ENCODE data around the gene ANO3. TPM values are rescaled to one million over a fixed set of nuclear protein-coding genes. Genes with fewer than 3 reads are reported as not detected.

ANO3 gene
- polyA plus RNA-seq, 3 donors: not detected

DNA sequence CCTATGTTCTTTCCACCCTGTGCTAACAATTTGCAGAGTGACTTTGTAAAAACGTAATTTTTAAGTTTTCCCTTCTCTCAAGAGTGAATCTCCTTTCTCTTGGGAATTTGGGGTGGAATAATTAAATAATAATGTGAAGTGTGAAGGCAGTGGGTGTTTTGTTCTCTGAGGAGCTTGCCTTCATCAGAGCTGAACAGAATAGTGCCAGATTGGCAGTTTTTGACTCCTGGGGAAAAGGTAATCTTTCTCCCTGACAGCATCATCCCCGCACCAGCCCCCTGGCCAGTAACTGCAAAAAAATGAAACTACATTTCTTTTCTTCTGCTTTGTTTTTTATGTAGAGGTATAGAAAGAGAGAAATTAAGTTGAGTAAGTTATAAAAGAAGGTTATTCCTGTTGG lies 180.3 kb downstream of the ANO3 start:
- Histone ChIP-seq H3K36me3 (replicated peaks in 1 of 2; ENCODE audit: control insufficient read depth in 1 of 2, insufficient read depth in 2 of 2, low read length in 2 of 2) (no peaks in the 10 kb centered on the region), H3K4me1 (ENCODE audit: control insufficient read depth in 1 of 2, insufficient read depth in 2 of 2, low read length in 2 of 2) (no peaks in the 10 kb centered on the region), H4K20me1 (ENCODE audit: insufficient read depth, low read length) (no peaks in the 10 kb centered on the region), H3K4me3 (replicated peaks in 1 of 3; ENCODE audit: low read depth in 2 of 3, low read length in 3 of 3) (no peak overlapping the region), H3K27ac (ENCODE audit: low read depth in 1 of 2, low read length in 2 of 2) (no peak overlapping the region), H2AFZ (ENCODE audit: insufficient read depth, low read depth, low read length, poor library complexity, severe bottlenecking) (no peak overlapping the region), H3K9me3 (replicated peaks in 1 of 2; ENCODE audit: control insufficient read depth in 1 of 2, insufficient read depth in 1 of 2, low read length in 2 of 2) (no peaks in the 10 kb centered on the region), H3K4me2 (replicated peaks; ENCODE audit: extremely low read depth, low read length, poor library complexity, severe bottlenecking) (no peak overlapping the region), H3K79me2 (ENCODE audit: insufficient read depth, low read length) (no peaks in the 10 kb centered on the region), H3K9ac (ENCODE audit: insufficient read depth, low read length, poor library complexity, severe bottlenecking) (no peak overlapping the region), H3K27me3 (ENCODE audit: control insufficient read depth in 2 of 2, insufficient read depth in 2 of 2, low read length in 2 of 2) (no peaks in the 10 kb centered on the region)
- no peaks in the 10 kb centered on the region for H3K27me3 Mint-ChIP-seq (ENCODE audit: low read depth in 3 of 3)
- H3K27ac Mint-ChIP-seq: no peak overlapping the region
- no peak overlapping the region for H3K4me3 Mint-ChIP-seq
- TF ChIP-seq, protein P1, sequence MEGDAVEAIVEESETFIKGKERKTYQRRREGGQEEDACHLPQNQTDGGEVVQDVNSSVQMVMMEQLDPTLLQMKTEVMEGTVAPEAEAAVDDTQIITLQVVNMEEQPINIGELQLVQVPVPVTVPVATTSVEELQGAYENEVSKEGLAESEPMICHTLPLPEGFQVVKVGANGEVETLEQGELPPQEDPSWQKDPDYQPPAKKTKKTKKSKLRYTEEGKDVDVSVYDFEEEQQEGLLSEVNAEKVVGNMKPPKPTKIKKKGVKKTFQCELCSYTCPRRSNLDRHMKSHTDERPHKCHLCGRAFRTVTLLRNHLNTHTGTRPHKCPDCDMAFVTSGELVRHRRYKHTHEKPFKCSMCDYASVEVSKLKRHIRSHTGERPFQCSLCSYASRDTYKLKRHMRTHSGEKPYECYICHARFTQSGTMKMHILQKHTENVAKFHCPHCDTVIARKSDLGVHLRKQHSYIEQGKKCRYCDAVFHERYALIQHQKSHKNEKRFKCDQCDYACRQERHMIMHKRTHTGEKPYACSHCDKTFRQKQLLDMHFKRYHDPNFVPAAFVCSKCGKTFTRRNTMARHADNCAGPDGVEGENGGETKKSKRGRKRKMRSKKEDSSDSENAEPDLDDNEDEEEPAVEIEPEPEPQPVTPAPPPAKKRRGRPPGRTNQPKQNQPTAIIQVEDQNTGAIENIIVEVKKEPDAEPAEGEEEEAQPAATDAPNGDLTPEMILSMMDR (IDR thresholded peaks at IDR 0.05): no peak
- H3K9me3 Mint-ChIP-seq: peaks cover 0 to 1% (median 0%) of the 10 kb centered on the region in 7 donors
- no peaks in the 10 kb centered on the region for H3K4me1 Mint-ChIP-seq
- H3K36me3 Mint-ChIP-seq: no peaks in the 10 kb centered on the region
- no CpG with 5 or more reads among the region's 2 CpGs for WGBS (ENCODE audit: insufficient coverage)
- intact Hi-C loops (cut with micrococcal nuclease): no loop called here
- DNase-seq: no peak

DNA sequence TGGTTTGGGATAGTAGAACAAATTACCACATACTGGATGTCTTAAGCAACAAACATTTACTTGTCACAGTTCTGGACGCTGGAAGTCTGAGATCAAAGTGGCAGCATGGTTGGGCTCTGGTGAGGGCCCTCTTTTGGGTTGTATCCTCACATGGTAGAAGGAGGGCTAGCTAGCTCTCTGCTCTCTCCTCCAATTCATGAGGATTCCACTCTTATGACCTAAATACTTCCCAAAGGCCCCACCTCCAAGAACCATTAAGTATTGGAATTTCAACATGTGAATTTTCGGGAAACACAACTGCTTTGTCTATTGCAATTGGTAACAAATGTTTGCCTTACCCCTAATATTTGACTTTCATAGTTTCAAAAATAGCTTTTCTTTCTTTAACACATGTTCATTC lies 187.5 kb downstream of the ANO3 start:
- H3K4me3 Mint-ChIP-seq: no peak overlapping the region
- Histone ChIP-seq H3K36me3 (replicated peaks in 1 of 2; ENCODE audit: control insufficient read depth in 1 of 2, insufficient read depth in 2 of 2, low read length in 2 of 2) (no peaks in the 10 kb centered on the region), H3K27ac (ENCODE audit: low read depth in 1 of 2, low read length in 2 of 2) (no peak overlapping the region), H2AFZ (ENCODE audit: insufficient read depth, low read depth, low read length, poor library complexity, severe bottlenecking) (no peak overlapping the region), H3K9me3 (replicated peaks in 1 of 2; ENCODE audit: control insufficient read depth in 1 of 2, insufficient read depth in 1 of 2, low read length in 2 of 2) (no peaks in the 10 kb centered on the region), H3K4me2 (replicated peaks; ENCODE audit: extremely low read depth, low read length, poor library complexity, severe bottlenecking) (no peak overlapping the region), H3K27me3 (ENCODE audit: control insufficient read depth in 2 of 2, insufficient read depth in 2 of 2, low read length in 2 of 2) (no peaks in the 10 kb centered on the region), H3K9ac (ENCODE audit: insufficient read depth, low read length, poor library complexity, severe bottlenecking) (no peak overlapping the region), H3K4me3 (replicated peaks in 1 of 3; ENCODE audit: low read depth in 2 of 3, low read length in 3 of 3) (no peak overlapping the region), H3K4me1 (ENCODE audit: control insufficient read depth in 1 of 2, insufficient read depth in 2 of 2, low read length in 2 of 2) (no peaks in the 10 kb centered on the region), H3K79me2 (ENCODE audit: insufficient read depth, low read length) (no peaks in the 10 kb centered on the region), H4K20me1 (ENCODE audit: insufficient read depth, low read length) (no peaks in the 10 kb centered on the region)
- H3K27me3 Mint-ChIP-seq (ENCODE audit: low read depth in 3 of 3): no peaks in the 10 kb centered on the region
- no peaks in the 10 kb centered on the region for H3K4me1 Mint-ChIP-seq
- TF ChIP-seq, protein P1 (IDR thresholded peaks at IDR 0.05): no peak
- DNase-seq: no peak
- H3K27ac Mint-ChIP-seq: no peak overlapping the region
- no peaks in the 10 kb centered on the region for H3K9me3 Mint-ChIP-seq
- intact Hi-C loops (cut with micrococcal nuclease): no loop called here
- H3K36me3 Mint-ChIP-seq: no peaks in the 10 kb centered on the region
- no CpG with 5 or more reads among the region's 2 CpGs for WGBS (ENCODE audit: insufficient coverage)
